NT2/D1 (cell line): ENCODE results near the gene APOL2.

Experiments
- SUZ12 ChIP-seq: IDR thresholded peaks from 2 replicates; pipeline ENCODE4 v1.6.1; 2011; ENCODE audit not compliant: insufficient read length, insufficient read depth; ENCODE audit errors: extremely low read depth
- YY1 ChIP-seq: IDR thresholded peaks from 2 replicates; pipeline ENCODE4 v1.6.1; 2011; ENCODE audit not compliant: insufficient read length, insufficient read depth
- ZNF274 ChIP-seq: IDR thresholded peaks from 2 replicates; pipeline ENCODE4 v1.6.1; 2011; ENCODE audit warnings: mild to moderate bottlenecking, low read depth, low read length

- no peak for TF ChIP-seq ZNF274
- TF ChIP-seq YY1 = no peak
- no peak for TF ChIP-seq SUZ12
Measured at GRCh38 chr22:36234213-36234612, 5.1 kb downstream of the APOL2 start.
